Measurements from ENCODE around the gene C12orf42. TPM values are rescaled to one million over a fixed set of nuclear protein-coding genes. Genes with fewer than 3 reads are reported as not detected.
A peak's percentile ranks its signal among the peaks of the same experiment; 100 is the strongest.

Gene C12orf42
- total and polyA plus RNA-seq, 8 donors, result not detected

GRCh38 chr12:103303484-103303883 lies 192.3 kb downstream of the C12orf42 start:
- no peak for DNase-seq
- Histone ChIP-seq H3K9me3 (no peaks in the 10 kb centered on the region), H3K36me3 (no peaks in the 10 kb centered on the region), H3K4me3 (no peak overlapping the region), H3K27ac (no peak overlapping the region), H3K4me1 (peaks cover 0 to 7% (median 0%) of the 10 kb centered on the region in 4 donors), H3K27me3 (peaks cover 0 to 17% (median 9%) of the 10 kb centered on the region in 3 donors)
- intact Hi-C loops (cut with DNase I; ENCODE audit: low total_unique reads), result no loop called here
- WGBS, 5 donors, result 84 to 97% (median 88%) methylated on average over 2 of the region's 2 CpGs
- TF ChIP-seq POLR2A (IDR thresholded peaks at IDR 0.05) (no peak), POLR2AphosphoS5 (IDR thresholded peaks at IDR 0.05) (no peak), CTCF (IDR thresholded peaks at IDR 0.05) (no peak), EP300 (IDR thresholded peaks at IDR 0.05) (no peak)

- H3K27me3 ChIP-seq, result peaks cover 0 to 17% (median 9%) of the 10 kb centered on the region in 3 donors
- H3K9me3 ChIP-seq, result no peaks in the 10 kb centered on the region
- no peak overlapping the region for H3K4me3 ChIP-seq
- intact Hi-C loops (cut with DNase I; ENCODE audit: low total_unique reads), result no loop called here
- peaks cover 0 to 7% (median 0%) of the 10 kb centered on the region in 4 donors for H3K4me1 ChIP-seq
- H3K27ac ChIP-seq, result no peak overlapping the region
- 23 to 50% (median 34%) methylated on average over 30 to 43 of the region's 43 CpGs for WGBS, 5 donors
- DNase-seq, result peak in 1 of 2 donors; percentile 30
- no peaks in the 10 kb centered on the region for H3K36me3 ChIP-seq
- TF ChIP-seq CTCF (IDR thresholded peaks at IDR 0.05) (no peak), POLR2A (IDR thresholded peaks at IDR 0.05) (no peak), POLR2AphosphoS5 (IDR thresholded peaks at IDR 0.05) (no peak), EP300 (IDR thresholded peaks at IDR 0.05) (no peak)
Measured at GRCh38 chr12:103301642-103302591, 193.9 kb downstream of the C12orf42 start.

- intact Hi-C loops (cut with DNase I; ENCODE audit: low total_unique reads), result no loop called here
- Histone ChIP-seq H3K36me3 (no peaks in the 10 kb centered on the region), H3K27me3 (no peaks in the 10 kb centered on the region), H3K9me3 (peaks cover 0 to 8% (median 7%) of the 10 kb centered on the region in 4 donors), H3K4me1 (no peaks in the 10 kb centered on the region), H3K27ac (no peak overlapping the region), H3K4me3 (no peak overlapping the region)
- DNase-seq, result no peak
- 58 to 75% (median 67%) methylated on average over 3 of the region's 3 CpGs for WGBS, 5 donors
- TF ChIP-seq POLR2A (IDR thresholded peaks at IDR 0.05) (no peak), CTCF (IDR thresholded peaks at IDR 0.05) (no peak), POLR2AphosphoS5 (IDR thresholded peaks at IDR 0.05) (no peak), EP300 (IDR thresholded peaks at IDR 0.05) (no peak)
Measured at GRCh38 chr12:103288016-103288415, 207.8 kb downstream of the C12orf42 start.

- Histone ChIP-seq H3K36me3 (no peaks in the 10 kb centered on the region), H3K4me3 (no peak overlapping the region), H3K9me3 (no peaks in the 10 kb centered on the region), H3K27me3 (no peaks in the 10 kb centered on the region), H3K27ac (no peak overlapping the region), H3K4me1 (no peaks in the 10 kb centered on the region)
- 71 to 83% (median 81%) methylated on average over 2 of the region's 2 CpGs for WGBS, 5 donors
- TF ChIP-seq POLR2AphosphoS5 (IDR thresholded peaks at IDR 0.05) (no peak), POLR2A (IDR thresholded peaks at IDR 0.05) (no peak), CTCF (IDR thresholded peaks at IDR 0.05) (no peak)
- intact Hi-C loops (cut with DNase I; ENCODE audit: low total_unique reads), result no loop called here
- no peak for DNase-seq
Measured at GRCh38 chr12:103282124-103282523, 213.6 kb downstream of the C12orf42 start.
